HG03565 (cell line): Measurements from ENCODE around the gene TCF12.

Experiments used
- ATAC-seq: cut with Tn5 transposase; IDR thresholded peaks from one replicate; pipeline ENCODE4 v1.9.1; 2021; ENCODE audit warnings: mild to moderate bottlenecking, moderate library complexity; ENCODE audit not compliant: unreplicated experiment

The TCF12 gene

GRCh38 chr15:57328897-57329296 lies 410.5 kb downstream of the TCF12 start:
- ATAC-seq = no peak

GRCh38 chr15:57329582-57330367 lies 411.3 kb downstream of the TCF12 start:
- no peak for ATAC-seq

- no peak for ATAC-seq
Observed at GRCh38 chr15:57330619-57331340, 412.3 kb downstream of the TCF12 start.

DNA sequence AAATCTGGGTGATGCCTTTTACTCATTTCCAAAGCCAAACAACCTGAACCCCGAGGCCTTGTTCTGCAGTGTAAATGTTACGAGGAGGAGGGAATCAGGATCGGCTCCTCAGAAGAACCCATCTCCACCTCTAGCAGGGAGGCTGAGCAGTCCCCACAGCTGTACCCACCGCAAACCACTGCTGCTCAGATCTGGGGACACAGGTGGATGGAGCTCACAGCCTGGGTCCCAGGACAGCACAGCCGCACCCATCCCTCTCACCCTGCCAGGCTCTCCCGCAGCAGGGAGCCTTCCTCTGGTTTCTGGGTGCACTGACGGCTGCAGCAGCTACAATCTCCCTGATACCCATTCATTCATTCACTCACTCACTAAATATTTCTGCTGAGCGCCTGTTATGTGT lies 413.9 kb downstream of the TCF12 start:
- ATAC-seq = no peak

DNA sequence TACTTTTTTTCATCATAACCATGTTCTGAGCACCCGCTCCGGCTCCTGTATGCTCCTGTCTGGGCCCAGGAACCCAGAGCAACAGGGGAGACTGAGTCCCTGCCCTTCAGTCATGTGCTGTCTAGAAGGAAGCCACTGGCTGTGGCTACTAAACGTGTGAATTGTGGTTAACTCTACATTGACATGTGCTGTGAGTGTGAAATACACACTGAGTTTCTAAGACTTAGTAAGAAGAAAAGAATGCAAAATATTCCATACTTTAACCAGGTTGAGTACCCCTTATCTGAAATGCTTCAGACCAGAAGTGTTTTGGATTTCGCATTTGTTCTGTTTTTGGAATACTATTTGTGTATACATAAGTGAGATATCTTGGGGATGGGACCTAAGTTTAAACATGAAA lies 415.0 kb downstream of the TCF12 start:
- no peak for ATAC-seq

DNA sequence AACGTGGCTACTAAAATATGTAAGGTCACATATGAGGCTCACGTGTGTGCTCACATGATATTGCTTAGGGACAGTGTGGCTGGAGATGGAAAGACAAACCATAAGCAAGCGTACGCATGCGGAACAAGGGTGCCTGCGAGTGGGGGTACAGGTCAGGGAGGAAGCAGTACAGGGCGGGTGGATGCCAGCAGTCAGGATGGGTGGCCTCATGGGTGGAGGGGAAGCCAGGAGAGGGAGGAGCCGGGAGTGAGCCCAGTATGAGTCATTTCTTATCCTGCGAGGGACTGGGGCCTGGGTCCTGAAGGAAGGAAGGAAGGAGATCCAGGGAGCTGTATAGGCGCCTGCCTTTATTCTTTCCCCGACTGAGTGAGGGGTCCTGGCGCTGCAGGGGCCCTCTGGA lies 415.8 kb downstream of the TCF12 start:
- ATAC-seq = no peak

DNA sequence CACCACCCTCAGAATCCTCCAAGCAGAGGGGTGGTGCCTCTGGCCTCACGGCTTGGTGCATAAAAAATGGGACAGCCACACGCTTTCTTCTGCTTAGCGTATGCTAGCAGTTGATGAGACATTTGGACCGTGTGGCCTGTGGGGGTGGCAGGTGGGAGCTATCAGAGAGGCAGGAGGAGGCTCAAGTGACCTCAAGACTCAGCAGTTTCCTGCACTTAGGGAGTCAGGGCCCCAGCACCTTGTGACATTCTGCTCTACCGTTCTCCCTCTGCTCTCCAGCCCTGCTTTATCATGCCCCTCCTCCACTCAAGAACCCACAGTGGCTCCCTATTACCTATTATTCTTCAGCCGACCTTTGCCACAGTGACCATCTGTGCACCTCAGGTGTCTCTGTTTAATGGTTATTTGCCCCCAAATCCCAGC lies 416.9 kb downstream of the TCF12 start:
- no peak for ATAC-seq

DNA sequence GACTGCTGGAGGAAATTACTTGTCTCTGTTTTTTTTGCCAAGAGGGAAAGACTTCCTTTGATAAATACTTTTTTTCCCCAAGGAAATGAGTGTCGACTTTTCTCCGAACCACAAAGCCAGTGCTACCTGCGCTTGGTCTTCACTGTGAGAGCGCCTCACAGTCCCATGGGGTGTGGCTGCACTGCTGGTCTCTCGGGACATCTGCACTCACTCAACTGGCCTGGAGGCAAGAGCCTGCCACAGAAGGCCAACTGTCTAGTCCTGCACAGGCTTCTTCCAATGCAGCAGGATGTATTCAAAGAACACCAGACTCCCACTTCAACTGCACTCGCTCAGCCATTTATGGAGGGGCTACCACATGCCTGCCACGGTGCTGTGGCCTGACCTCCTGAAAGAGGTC lies 417.3 kb downstream of the TCF12 start:
- ATAC-seq = no peak

GRCh38 chr15:57337868-57338411 lies 419.5 kb downstream of the TCF12 start:
- no peak for ATAC-seq

DNA sequence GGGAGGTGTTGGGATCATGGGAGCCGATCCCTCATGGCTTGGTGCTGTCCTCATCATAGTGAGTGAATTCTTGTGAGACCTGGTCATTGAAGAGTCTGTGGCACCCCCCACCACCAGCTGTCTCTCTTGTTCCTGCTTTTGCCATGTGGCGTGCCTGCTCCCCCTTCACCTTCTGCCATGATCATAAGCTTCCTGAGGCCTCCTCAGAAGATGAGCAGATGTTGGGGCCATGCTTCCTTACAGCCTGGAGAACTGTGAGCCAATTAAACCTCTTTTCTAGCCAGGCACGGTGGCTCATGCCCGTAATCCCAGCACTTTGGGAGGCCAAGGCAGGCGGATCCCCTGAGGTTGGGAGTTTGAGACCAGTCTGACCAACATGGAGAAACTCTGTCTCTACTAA lies 420.9 kb downstream of the TCF12 start:
- no peak for ATAC-seq
